Suprapubic skin (tissue), 4 donors: Measurements from ENCODE around the gene CYP3A5.

Experiments
- CTCF ChIP-seq, 2 donors: fragments of 200-600 bp in 1 of 2; fragments of 450-650 bp in 1 of 2; sonication (generic) in 1 of 2; IDR thresholded peaks; one replicate each; pipeline ENCODE4 v1.5.1; 2016 to 2019; ENCODE audit warnings: antibody characterized with exemption in 2 of 2, mild to moderate bottlenecking in 1 of 2, moderate library complexity in 1 of 2
- EP300 ChIP-seq: sonication (generic); formaldehyde crosslinking; IDR thresholded peaks from one replicate; pipeline ENCODE4 v1.6.1; 2017; ENCODE audit warnings: antibody characterized with exemption
- POLR2A ChIP-seq, 2 donors: fragments of 450-650 bp; IDR thresholded peaks; one replicate each; pipeline ENCODE4 v1.6.1; 2017; ENCODE audit warnings: antibody characterized with exemption in 2 of 2, mild to moderate bottlenecking in 2 of 2, moderate library complexity in 2 of 2
- POLR2AphosphoS5 ChIP-seq, 3 donors: sonication (generic); formaldehyde crosslinking; IDR thresholded peaks; one replicate each; pipeline ENCODE4 v1.6.1; 2017; ENCODE audit warnings: antibody characterized with exemption in 3 of 3

- TF ChIP-seq CTCF (IDR thresholded peaks at IDR 0.05) (no peak), EP300 (no peak), POLR2A (IDR thresholded peaks at IDR 0.05) (no peak), POLR2AphosphoS5 (IDR thresholded peaks at IDR 0.05) (no peak)
These were observed 26.0 kb downstream of the CYP3A5 start for GRCh38 chr7:99653754-99654153.
